ENCODE measurements around the gene NFE2L1.
"Not testable (repeated sequence)": the region's sequence is repeated elsewhere in the genome, so short reads cannot be mapped to it uniquely, and the experiment has no call there.

DNA sequence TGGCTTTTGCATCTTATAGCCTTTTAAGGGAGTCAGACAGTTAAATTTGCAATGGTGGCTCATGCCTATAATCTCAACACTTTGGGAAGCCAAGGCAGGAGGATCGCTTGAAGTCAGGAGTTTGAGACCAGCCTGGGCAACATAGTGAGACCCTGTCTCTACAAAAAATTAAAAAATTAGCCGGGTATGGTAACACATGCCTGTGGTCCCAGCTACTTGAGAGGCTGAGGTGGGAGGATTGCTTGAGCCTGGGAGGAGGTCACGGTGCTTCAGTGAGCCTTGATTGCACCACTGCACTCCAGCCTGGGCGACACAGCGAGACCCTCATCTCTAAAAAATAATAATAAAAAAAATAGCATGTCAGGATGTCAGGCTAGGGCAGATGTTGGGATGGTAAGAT, 46.5 kb upstream of the NFE2L1 start:
- TF ChIP-seq, protein P1, sequence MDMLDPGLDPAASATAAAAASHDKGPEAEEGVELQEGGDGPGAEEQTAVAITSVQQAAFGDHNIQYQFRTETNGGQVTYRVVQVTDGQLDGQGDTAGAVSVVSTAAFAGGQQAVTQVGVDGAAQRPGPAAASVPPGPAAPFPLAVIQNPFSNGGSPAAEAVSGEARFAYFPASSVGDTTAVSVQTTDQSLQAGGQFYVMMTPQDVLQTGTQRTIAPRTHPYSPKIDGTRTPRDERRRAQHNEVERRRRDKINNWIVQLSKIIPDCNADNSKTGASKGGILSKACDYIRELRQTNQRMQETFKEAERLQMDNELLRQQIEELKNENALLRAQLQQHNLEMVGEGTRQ (IDR thresholded peaks at IDR 0.05): not testable (repeated sequence)
- not testable (repeated sequence) for TF ChIP-seq MYC (IDR thresholded peaks at IDR 0.05; ENCODE audit: borderline replicate concordance, low read length); EHMT2 (IDR thresholded peaks at IDR 0.05; ENCODE audit: low read depth)

Data from A549 (cell line).